Fibroblast of skin of back (primary cell): ENCODE results near the gene DNAL1.

Experiments used
- DNase-seq: peaks from one replicate; pipeline ENCODE4 v3.0.0-alpha.2; 2013

Gene DNAL1

DNA sequence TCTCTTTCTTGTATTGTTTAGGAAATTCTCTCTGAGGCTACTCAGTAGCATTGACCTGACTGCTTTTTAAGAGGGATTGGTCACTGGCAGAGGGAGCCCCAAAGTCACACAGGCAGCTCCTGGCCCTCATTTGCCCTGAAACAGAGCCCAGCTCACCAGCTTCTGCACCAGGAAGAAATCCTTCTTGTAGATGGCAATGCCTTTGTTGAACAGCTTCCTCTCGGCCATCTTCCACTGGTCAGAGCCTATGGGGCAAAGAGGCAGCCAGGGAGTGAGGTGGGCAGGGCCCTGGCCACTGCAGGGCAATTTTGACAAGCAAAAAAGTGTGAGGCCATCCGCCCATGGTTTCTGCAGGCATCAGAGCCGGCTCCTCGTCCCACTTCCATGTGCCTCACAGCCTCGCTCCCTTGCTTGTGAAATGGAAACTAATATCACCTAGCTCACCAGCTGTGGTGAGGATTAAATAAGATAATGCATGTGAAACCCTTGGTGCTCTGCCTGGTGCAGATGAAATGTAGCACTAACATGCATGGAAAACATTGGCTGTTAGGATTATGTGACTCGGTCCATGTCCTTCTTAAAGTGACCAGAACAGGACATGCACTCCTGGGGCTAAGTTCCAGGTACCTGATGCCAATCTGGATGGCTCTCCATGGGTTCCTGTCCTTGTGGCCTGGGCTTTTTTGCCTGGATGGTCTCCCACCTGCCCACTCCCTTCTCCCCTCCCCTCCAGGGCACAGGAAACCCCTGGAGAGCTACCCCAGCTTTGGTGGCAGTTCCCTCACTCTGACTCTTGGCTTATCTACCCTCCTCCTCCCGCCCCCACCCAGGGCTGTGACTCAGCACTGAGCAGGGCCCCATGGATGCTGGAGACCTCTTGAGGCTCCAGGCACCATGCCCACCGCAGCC, 80.6 kb downstream of the DNAL1 start:
- peak; percentile 59 for DNase-seq

GRCh38 chr14:73726025-73726961, 81.5 kb downstream of the DNAL1 start:
- no peak for DNase-seq

GRCh38 chr14:73727166-73727565, 82.4 kb downstream of the DNAL1 start:
- DNase-seq, result no peak

GRCh38 chr14:73728717-73729330, 84.0 kb downstream of the DNAL1 start:
- DNase-seq, result peak; percentile 65

DNA sequence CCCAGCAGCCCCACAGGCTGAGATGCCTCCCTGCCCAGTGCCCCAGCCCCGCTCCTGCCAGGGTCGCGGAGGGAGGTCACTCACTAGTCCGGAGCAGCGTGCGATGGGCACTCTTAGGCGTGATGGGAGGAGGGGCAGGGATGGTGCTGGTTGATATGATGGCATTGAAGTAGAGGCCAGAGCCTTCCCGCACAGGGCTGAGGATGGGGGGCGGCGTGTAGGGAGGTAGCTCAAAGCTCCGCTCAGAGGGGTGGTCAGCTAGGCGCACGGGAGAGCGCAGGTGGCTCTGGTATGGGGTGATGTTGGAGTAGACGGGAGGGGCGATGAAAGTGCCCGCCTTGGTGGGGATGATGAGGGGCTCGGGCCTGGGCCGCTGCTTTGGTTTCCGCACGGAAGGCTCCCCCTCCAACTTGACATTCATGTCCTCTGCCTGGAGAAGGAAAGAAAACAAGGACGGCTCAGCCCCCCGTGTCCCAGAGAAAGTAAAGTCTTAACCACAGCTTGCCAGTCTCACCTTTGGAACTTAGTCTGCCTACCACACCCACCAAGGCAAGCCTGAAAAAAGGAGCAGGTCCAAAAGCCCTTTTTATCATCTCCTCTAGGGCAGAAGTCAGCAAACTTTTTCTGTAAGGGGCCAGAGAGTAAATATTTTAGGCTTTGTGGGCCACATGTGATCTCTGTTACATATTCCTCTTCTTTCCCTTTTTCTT, 84.9 kb downstream of the DNAL1 start:
- DNase-seq, result no peak

DNA sequence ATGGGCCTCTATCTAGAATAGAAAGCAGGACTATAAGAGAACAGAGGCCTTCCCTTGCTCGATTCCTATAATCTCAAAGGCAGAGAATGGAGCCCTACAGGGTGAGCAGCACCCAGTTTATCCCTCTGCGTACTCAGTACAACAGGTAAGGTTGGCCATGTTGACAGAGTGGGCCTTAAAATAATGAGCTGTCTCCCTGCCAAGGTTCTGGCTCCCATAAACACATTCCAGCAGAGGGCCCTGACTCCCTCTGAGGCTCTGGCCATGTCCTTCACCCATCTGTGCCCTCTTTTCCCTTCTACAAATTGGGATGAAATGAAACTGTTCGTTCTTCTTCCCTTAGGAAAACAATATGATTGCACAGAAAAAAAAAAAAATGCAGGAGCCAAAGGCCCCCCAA, 86.3 kb downstream of the DNAL1 start:
- no peak for DNase-seq

DNA sequence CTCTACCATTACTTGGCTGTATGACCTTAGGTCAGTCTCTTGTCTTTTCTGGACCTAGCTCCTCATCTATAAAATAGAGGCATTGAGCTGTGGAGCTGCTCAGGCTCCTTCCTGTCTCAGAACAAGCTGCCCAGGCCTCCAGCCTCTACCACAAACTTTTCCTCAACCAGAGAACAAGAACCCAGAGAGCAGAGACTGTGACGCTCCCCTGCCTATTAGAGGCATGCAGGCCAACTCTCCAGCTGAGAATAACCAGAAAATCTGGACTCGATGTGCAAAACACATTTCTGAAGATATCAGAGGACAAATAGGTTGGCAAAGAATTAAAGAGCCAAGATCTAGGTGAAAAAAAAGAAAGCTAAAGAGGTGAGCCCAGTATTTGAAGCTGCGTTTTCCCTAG, 87.2 kb downstream of the DNAL1 start:
- no peak for DNase-seq

DNA sequence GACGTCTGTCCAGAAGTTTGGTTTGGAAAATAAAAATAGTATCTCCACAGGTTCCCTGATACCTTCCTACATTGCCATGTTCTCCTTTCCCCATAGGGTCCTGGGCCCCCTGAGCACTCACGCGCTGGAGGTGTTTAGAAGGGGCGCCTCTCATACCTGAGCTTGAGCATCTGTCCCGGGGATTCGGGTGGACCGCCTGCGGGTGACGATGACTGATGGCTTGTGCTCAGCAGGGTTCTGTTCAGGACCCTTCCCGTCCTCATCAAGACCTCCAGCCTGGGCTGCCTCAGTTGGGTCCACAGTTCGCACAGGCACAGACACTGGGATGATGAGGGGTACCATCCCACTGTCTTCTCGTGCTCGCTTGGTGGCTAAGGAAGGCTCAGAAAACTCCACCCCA, 92.1 kb downstream of the DNAL1 start:
- DNase-seq, result no peak

- DNase-seq, result no peak
These were observed 93.9 kb downstream of the DNAL1 start for GRCh38 chr14:73738518-73739173.

- no peak for DNase-seq
These were observed 94.5 kb downstream of the DNAL1 start for GRCh38 chr14:73739174-73739898.

DNA sequence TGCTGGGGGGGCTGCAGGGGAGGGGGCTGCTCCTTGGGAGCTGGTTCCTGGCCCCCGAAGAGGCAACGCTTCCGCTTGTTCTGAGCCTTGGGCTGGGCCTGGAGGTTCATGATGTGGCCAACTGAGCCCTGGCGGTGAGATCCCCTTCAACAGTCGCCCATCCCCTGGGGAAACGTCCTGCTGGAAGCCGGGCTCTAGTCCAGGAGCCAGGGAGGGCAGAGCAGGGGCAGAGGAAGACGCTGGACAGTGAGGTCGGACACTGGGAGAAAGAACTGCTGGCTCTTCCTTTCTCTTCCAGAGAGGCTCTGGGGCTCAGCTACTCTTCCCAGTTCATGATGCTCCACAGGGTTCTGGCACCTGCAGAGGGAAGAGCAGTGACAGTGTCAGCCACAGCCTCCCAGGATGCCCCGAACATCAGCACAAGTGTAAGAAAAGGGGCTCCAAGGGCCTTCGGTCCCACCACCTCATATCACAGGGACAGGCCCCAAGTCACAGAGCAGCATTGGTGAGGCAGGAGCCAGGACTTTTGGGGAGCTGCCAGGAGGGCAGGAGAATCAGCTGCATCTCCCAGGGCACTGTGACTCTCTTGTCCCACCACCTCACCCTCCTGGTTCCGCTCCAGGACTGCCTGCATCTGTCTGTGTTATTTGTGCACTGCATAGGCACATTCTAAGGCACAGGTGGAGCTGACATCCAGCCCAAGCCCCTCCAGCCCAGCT, 95.3 kb downstream of the DNAL1 start:
- no peak for DNase-seq

DNA sequence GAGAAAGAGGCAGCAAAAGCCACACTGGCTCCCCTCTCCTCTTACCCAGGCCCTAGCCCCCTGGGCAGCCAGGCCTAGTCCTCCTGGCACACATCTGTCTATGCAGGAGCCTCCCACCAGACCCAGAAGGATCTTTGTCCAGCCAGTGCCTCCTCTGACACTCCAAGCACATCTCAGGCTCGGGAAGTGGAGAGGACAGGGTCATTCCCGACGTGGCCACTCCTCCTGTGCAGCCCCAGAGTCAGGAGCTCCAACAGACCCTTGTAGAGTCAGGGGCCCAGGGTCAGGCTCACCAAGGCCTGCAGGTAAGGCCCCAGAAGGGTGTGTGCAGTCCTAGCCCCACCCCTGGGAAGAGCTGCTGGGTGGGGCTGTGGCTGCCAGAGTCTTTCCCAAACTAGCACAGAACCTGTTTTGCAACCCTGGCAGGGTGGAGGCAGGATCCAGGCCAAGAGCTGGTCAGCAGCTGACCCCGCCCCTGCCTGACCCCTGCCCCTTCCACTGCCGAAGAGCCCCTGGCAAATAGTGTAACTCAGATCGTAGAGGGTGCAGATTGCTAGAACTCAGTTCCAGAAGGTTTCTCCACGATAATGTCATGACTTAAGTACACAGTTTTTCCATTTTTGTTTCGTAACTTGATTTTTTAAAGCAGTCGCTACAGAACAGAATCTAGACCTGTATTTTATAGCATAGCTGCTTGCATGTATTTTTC, 96.0 kb downstream of the DNAL1 start:
- no peak for DNase-seq

GRCh38 chr14:73741386-73741875, 96.6 kb downstream of the DNAL1 start:
- DNase-seq, result peak; percentile 85

DNA sequence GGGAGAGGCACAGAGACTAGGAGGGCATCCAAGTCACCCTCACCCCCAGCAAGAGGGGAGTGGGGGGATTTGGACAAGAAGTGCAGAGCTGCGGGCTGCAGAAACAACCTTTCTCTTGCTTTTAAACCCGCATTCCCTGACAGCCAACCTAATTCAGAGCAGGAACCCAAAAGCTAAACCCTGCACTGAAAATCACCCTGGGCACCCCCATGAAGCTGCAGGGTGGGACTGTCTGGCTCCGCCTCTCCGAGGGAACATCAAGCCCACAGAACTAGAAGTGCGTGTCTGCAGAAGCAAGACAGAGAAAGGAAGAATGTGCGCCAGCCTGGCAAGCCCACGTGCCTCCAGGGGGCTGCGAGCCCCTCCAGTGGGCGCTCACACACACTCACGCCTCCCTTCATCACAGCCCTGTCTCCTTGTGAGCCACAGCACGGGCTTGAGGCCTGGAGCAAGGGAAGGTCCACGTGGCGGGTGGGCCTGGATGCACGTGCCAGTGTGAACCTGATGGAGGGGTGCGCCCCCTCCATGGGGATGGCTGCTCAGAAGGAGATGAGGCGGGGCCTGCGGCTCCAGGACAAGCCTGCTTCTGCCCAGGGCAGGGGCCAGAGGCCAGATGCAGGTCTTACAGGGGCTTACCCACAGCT, 97.2 kb downstream of the DNAL1 start:
- no peak for DNase-seq

DNA sequence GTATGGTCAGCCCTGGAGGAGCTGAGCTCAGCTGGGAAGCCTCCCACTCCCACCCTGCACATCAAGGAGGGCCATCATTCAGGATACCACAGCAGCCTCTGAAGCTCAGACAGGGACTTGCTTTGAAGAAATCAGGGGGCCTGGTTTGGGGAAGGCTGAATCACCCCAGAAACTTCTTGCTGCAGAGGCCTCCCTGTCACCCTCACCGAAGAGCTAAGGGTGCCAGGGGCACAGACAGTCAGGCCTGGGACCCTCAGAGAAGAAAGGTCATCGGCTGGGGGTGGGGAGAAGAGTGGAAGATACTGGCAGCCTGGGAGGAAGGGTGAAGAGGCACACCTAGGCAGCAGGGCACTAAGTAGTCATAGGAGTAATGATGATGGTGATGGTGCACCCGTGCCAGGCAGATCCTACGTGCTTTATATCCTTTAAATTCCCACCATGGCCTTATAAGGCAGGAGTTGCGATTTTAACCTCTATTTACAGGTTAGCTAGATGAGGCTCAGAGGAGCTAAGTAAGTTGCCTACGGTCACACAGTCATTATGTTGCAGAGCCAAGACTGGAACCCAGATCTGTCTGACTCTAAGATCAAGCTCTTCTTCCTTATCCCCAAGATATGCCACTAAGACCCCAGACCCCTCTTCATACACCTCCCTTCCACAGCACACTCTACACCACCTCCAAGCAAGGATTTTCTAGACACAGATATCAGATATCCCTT, 97.9 kb downstream of the DNAL1 start:
- no peak for DNase-seq

- no peak for DNase-seq
These were observed 98.7 kb downstream of the DNAL1 start for GRCh38 chr14:73743431-73743931.

GRCh38 chr14:73744175-73744867, 99.5 kb downstream of the DNAL1 start:
- no peak for DNase-seq
